Pancreas (tissue), 10 donors: ENCODE measurements around the gene TNFSF11. TPM values are rescaled to one million over a fixed set of nuclear protein-coding genes. Genes with fewer than 3 reads are reported as not detected.
A peak's percentile ranks its signal among the peaks of the same experiment; 100 is the strongest.

Experiments used
- ATAC-seq, 4 donors: fragments of 200-7000 bp; cut with Tn5 transposase; one replicate each; pipeline versions ENCODE4 v1.8.0 to v1.9.1; 2020; ENCODE audit warnings: mild to moderate bottlenecking in 4 of 4, moderate library complexity in 4 of 4
- DNase-seq, 6 donors: peaks; one replicate each; pipeline ENCODE4 v3.0.0-alpha.2; 2020
- FAIRE-seq: peaks from 2 replicates; lab custom pipeline; 2012; peaks lifted over from hg19 to GRCh38; lab: Jason Lieb, UNC
- H3K27ac ChIP-seq, 4 donors: fragments of 200-600 bp; sonication (generic); 1 replicate in 3 of 4; 2 replicates in 1 of 4; pipeline versions ENCODE4 v1.5.0 to v1.8.0; 2020
- H3K27me3 ChIP-seq, 4 donors: fragments of 200-600 bp; one replicate each; pipeline ENCODE4 v1.8.0; 2021
- H3K36me3 ChIP-seq, 3 donors: fragments of 200-600 bp; sonication (generic) in 1 of 3; one replicate each; pipeline versions ENCODE4 v1.5.0 to v1.8.0; 2020 to 2021
- H3K4me1 ChIP-seq, 3 donors: fragments of 200-600 bp; one replicate each; pipeline ENCODE4 v1.8.0; 2021
- H3K4me3 ChIP-seq, 4 donors: fragments of 200-600 bp; sonication (generic) in 2 of 4; one replicate each; pipeline versions ENCODE4 v1.5.0 to v1.8.0; 2020 to 2021
- H3K9me3 ChIP-seq, 4 donors: fragments of 200-600 bp; one replicate each; pipeline ENCODE4 v1.8.0; 2021
- CTCF ChIP-seq, 4 donors: fragments of 200-600 bp; sonication (generic) in 3 of 4; IDR thresholded peaks; one replicate each; pipeline versions ENCODE4 v1.5.0 to v1.8.0; 2021; ENCODE audit warnings: antibody characterized with exemption in 4 of 4
- WGBS, 2 donors: extraction: QIAGEN DNeasy Blood & Tissue Kit; methylation state at CpG; one replicate each; pipeline ENCODE4 v1.1.7; 2013; 5-methylcytosine and 5-hydroxymethylcytosine counted together
- intact Hi-C, 3 donors: fragments of 100-400 bp; cut with DNase I; formaldehyde crosslinking; loops; one replicate each; pipeline versions ENCODE4 v1.11.1 to v1.14.2; 2022
- polyA plus RNA-seq, 2 donors: library from polyadenylated mRNA; stranded (reverse); fragments of 200-250 nt; gene quantifications; one replicate each; pipeline ENCODE4 v1.2.3, GENCODE V29; 2013
- total RNA-seq, 6 donors: library from RNA; stranded (reverse); fragmentation: NEBNext Ultra II Directional in 4 of 6; extraction: Animal tissue kit (Norgen Biotek cat#: 25700) in 4 of 6; gene quantifications; one replicate each; pipeline versions ENCODE4 v1.2.1 to v1.2.4, GENCODE V29; 2021 to 2023
- donor health status: healthy with polysubstance abuse.
- donor health status: DM: no; HTN: no; CAD: no; lungs with moderate emphysema.
- donor health status: DM: no; HTN: no; CAD: no.
- donor health status: control.
- donor health status: control.
- donor health status: Bipolar disorder and iron deficiency.
- donor health status: DM: yes; HTN: yes; CAD: no.
- donor health status: DM: no; HTN: no; CAD: no.
- donor health status: DM: no; HTN: no; CAD: no.
- donor health status: DM: yes; HTN: yes; CAD: no.

Gene TNFSF11, protein sequence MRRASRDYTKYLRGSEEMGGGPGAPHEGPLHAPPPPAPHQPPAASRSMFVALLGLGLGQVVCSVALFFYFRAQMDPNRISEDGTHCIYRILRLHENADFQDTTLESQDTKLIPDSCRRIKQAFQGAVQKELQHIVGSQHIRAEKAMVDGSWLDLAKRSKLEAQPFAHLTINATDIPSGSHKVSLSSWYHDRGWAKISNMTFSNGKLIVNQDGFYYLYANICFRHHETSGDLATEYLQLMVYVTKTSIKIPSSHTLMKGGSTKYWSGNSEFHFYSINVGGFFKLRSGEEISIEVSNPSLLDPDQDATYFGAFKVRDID
- total RNA-seq = 1 to 10 TPM in 1 of 6 donors, under 1 TPM in 3, not detected in 2; 0.24 to 1.1 (median 0.53) TPM
- polyA plus RNA-seq = under 1 TPM in 1 of 2 donors, not detected in 1; 0.11 TPM

DNA sequence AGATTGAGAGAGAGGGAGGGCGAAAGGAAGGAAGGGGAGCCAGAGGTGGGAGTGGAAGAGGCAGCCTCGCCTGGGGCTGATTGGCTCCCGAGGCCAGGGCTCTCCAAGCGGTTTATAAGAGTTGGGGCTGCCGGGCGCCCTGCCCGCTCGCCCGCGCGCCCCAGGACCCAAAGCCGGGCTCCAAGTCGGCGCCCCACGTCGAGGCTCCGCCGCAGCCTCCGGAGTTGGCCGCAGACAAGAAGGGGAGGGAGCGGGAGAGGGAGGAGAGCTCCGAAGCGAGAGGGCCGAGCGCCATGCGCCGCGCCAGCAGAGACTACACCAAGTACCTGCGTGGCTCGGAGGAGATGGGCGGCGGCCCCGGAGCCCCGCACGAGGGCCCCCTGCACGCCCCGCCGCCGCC, at the start of gene TNFSF11:
Gene TNFSF11, plus strand, starts transcription at position 142 of the 400 bp plus-strand sequence. Its CDS starts 152 bp downstream, at position 294.
- DNase-seq (peak in 1 of 6 donors; percentile 54), ATAC-seq (peak; percentile 9 to 64 (median 32)), FAIRE-seq (no peak)
- Histone ChIP-seq H3K4me3 (peak within 1 kb of the TSS in 3 of 4 donors; percentile 16 to 47 (median 20)), H3K27me3 (peaks cover 0 to 41% (median 0%) of the 10 kb centered on the region in 4 donors), H3K27ac (no peak within 1 kb of the TSS), H3K9me3 (no peaks in the 10 kb centered on the region), H3K36me3 (no peaks in the 10 kb centered on the region), H3K4me1 (no peaks in the 10 kb centered on the region)
- intact Hi-C loops = no loop called here
- 1 to 4% methylated on average over 24 to 39 of the region's 39 CpGs for WGBS, 2 donors
- TF ChIP-seq CTCF (IDR thresholded peaks at IDR 0.05) = no peak

GRCh38 chr13:42524487-42525034, 49.4 kb upstream of the TNFSF11 start:
- intact Hi-C loops = no loop called here
- Histone ChIP-seq H3K4me1 (no peaks in the 10 kb centered on the region), H3K36me3 (no peaks in the 10 kb centered on the region), H3K27me3 (no peaks in the 10 kb centered on the region), H3K9me3 (no peaks in the 10 kb centered on the region), H3K4me3 (no peak overlapping the region), H3K27ac (peak overlapping the region in 2 of 4 donors; percentile 37 to 65)
- ATAC-seq (peak in 3 of 4 donors; percentile 69 to 85 (median 81)), DNase-seq (peak in 1 of 6 donors; percentile 18), FAIRE-seq (no peak)
- no peak for TF ChIP-seq CTCF (IDR thresholded peaks at IDR 0.05)
- 43 to 49% methylated on average over 3 of the region's 3 CpGs for WGBS, 2 donors

- intact Hi-C loops = no loop called here
- peak in 3 of 4 donors; percentile 50 to 76 (median 68) for ATAC-seq
- no peak for DNase-seq
Observed at GRCh38 chr13:42525035-42525504, 48.9 kb upstream of the TNFSF11 start.

GRCh38 chr13:42526276-42526675, 47.7 kb upstream of the TNFSF11 start:
- no peak for TF ChIP-seq CTCF (IDR thresholded peaks at IDR 0.05)
- Histone ChIP-seq H3K4me3 (no peak overlapping the region), H3K4me1 (no peaks in the 10 kb centered on the region), H3K9me3 (no peaks in the 10 kb centered on the region), H3K27me3 (no peaks in the 10 kb centered on the region), H3K27ac (no peak overlapping the region), H3K36me3 (no peaks in the 10 kb centered on the region)
- FAIRE-seq (no peak), DNase-seq (no peak), ATAC-seq (no peak)
- 58 to 70% methylated on average over 3 of the region's 3 CpGs for WGBS, 2 donors
- intact Hi-C loops = no loop called here

More at GRCh38 chr13:42525035-42525504, 48.9 kb upstream of the TNFSF11 start:
- H3K4me3 ChIP-seq = no peak overlapping the region
- no peaks in the 10 kb centered on the region for H3K27me3 ChIP-seq
- no peaks in the 10 kb centered on the region for H3K9me3 ChIP-seq
- peak overlapping the region in 2 of 4 donors; percentile 37 to 65 for H3K27ac ChIP-seq
- FAIRE-seq = no peak
- no peak for TF ChIP-seq CTCF (IDR thresholded peaks at IDR 0.05)
- 51 to 55% methylated on average over 2 of the region's 2 CpGs for WGBS, 2 donors
- H3K4me1 ChIP-seq = no peaks in the 10 kb centered on the region
- H3K36me3 ChIP-seq = no peaks in the 10 kb centered on the region
